NCI-H2081 treated with DMSO at 0.1 percent for 48 hours (cell line): ENCODE results near the gene CAD.

Experiments
- DNase-seq: peaks from one replicate; lab custom pipeline; 2025; lab: John Stamatoyannopoulos, UW

Gene CAD

DNA sequence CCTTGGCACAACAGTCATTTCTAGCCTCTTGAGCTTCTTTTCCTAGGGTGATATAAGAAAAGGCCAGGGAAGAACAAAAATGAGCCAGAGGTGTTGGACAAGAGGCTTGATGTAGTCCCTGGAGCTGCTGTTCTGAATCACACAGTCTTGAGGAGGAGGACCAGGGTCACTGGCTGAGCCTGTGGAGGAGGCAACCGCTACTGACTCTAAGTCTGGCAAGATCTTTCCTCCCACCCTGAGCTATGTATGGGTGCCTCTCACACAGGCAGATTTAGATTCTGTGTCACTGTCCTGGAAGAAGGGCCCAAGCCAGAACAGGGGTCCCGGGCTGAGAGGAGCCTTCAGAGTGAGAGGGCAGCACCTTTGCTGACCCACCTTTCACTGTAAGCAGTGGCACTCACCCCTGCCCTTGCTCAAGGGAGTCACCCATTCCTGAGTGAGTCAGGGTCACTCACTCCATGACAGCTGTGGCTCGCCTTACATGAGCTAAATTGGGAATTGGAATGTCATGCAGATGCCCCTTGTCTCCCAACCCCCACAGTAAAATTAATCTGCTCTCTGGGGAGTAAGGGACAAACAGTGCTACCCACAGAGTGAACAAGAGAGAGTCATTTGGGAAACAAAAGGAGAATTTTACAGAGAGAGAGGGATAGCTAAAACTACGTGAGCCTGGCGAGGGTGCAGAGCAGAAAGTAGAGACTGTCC is 64.8 kb downstream of the CAD start, which contains the start of gene TRIM54:
TSS of gene TRIM54 (plus strand) at position 575 of the 705 bp plus-strand sequence. CDS start 303 bp downstream, outside the sequence.
- DNase-seq: no peak

DNA sequence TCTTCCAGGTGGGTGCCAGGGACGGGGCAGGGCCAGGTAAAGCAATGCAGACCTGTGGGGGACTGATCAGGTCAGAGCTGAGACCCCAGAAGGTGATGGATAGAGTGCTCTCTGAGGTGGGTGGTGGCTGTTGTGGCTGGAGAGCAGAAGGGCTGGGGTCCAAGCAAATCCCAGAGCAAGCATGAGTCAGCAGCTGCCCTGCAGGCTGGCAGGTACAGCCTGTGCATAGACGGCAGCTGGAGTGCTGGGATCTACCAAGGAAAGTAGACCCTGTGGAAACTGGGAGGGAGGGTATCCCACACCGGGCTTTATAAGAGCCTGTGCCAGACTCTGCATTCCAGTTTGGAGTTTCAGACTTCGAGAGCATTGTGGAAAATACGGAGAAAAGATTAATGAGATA is 65.7 kb downstream of the CAD start:
- DNase-seq: no peak

DNA sequence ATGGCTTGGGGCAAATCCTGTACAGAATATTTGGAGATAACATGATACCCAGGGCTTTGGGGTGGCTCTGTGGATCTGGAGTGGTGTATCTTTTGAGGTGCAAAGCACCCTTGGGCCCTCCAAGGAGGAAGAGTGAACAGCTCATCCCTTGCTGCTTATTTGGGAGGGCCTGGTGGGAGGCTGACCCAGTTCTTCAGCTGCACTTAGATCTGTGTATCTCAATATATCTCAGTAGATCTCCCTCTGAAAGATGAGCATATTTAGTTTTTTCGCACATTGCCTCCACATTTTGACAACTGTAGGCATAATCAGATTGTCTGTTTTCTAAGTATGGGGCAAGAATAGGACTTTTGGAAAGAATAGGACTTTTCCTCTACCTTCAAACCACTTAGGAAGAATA is 67.8 kb downstream of the CAD start:
- no peak for DNase-seq

DNA sequence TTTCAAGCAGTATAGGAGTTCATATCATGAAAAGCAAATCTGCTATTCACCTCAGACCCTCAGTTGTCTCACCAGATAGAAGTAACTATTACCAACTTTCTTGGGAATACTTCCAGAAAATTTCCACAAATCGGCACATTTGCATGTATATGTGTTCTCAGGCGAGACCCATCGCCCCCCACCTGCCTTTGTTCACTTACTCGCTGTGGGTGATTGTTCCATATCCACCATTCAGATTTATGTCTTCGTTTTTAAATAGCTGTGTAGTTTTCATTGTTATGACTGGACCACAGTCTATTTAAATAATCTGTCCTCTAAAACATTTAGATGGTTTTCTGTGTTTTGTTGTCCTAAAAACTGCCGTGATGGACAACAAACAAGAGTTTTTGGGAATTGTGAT is 68.3 kb downstream of the CAD start:
- DNase-seq: no peak

DNA sequence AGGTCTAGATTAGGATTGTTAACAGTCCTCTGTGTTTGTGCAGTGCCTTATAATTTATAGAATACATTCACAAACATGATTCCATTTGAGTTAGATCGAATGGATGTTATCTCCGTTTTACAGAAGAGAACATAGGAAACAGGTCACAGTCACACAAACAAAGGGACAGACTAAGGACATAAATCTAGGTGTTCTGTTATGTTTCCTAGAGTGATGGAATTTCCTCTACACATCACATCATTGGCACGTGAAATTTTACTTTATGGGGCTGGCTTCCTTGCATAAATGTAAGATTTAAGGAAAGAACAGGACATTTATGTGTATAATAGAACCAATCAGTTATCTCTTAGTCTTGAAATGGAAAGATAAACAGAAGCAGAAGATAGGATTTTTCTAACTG is 71.4 kb downstream of the CAD start:
- no peak for DNase-seq

DNA sequence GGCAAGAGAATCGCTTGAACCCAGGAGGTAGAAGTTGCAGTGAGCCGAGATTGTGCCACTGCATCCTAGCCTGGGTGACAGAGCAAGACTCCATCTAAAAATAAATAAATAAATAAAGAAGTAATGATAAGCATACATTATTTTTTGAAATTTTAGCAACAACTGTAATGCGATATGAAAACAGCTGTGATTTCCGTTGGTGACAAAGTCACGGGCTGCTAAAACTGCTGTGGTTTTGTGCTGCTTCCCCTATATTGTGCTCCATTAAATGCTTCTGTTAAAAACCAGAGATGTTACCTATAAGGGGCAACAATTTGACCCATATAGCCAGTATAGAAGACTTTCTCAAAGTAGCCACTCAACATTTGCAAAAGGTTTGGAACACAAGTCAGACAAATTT is 73.4 kb downstream of the CAD start:
- DNase-seq: no peak

DNA sequence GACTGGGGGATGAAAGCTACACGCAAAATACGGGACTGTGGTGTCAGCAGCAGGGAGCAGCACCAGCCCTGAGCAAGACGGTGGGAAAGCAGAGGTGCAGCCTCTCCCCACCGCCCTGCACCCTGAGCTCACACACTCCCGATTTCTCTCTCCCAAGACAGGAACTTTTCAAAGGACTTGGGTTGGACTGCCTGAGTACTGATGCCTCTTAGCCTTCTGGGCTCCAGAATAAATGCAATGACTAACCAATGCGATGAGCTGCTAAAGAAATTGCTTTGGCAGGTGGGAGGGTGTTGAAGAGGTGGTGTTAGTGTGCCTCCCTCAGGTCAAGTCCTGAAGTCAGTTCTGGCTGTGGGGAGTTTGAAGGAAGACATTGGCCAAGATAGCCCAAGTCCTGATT is 74.7 kb downstream of the CAD start:
- DNase-seq: no peak
